MCF 10A (cell line): ENCODE data around the gene CTXN3. TPM values are rescaled to one million over a fixed set of nuclear protein-coding genes. Genes with fewer than 3 reads are reported as not detected.

Source experiments
- BruUV-seq: library from RNA; stranded (reverse); fragments of 400-500 nt; replicated peaks from 2 replicates; lab custom pipeline; 2021; lab: Mats Ljungman, UMichigan
- CTCF ChIA-PET: fragments of 300-600 bp; sonication (Branson Sonifier 250); formaldehyde crosslinking; extraction: SDS; loops from one replicate; lab custom pipeline; 2021; ENCODE audit warnings: antibody characterized with exemption, inconsistent platforms; lab: Yijun Ruan, JAX
- POLR2A ChIA-PET: fragments of 300-600, 350-650 bp; sonication (Branson Sonifier 250); formaldehyde crosslinking; extraction: SDS; loops from one replicate; lab custom pipeline; 2020; ENCODE audit warnings: antibody characterized with exemption, inconsistent platforms; lab: Yijun Ruan, JAX
- DNase-seq: peaks from one replicate; pipeline ENCODE4 v3.0.0-alpha.2; 2018; ENCODE audit not compliant: unreplicated experiment
- H3K27ac Mint-ChIP-seq: one replicate; pipeline ENCODE4 v1.8.0; 2022; ENCODE audit warnings: mild to moderate bottlenecking, low read depth, mixed read lengths; ENCODE audit not compliant: unreplicated experiment
- H3K27me3 Mint-ChIP-seq: one replicate; pipeline ENCODE4 v1.8.0; 2022; ENCODE audit warnings: mixed read lengths; ENCODE audit not compliant: insufficient read depth, unreplicated experiment
- H3K36me3 Mint-ChIP-seq: one replicate; pipeline ENCODE4 v1.8.0; 2022; ENCODE audit warnings: mild to moderate bottlenecking, moderate library complexity, mixed read lengths; ENCODE audit not compliant: insufficient read depth, unreplicated experiment
- H3K4me1 Mint-ChIP-seq: one replicate; pipeline ENCODE4 v1.8.0; 2022; ENCODE audit warnings: mixed read lengths; ENCODE audit not compliant: insufficient read depth, unreplicated experiment
- H3K4me3 Mint-ChIP-seq: one replicate; pipeline ENCODE4 v1.8.0; 2022; ENCODE audit warnings: mild to moderate bottlenecking, moderate library complexity, mixed read lengths; ENCODE audit not compliant: unreplicated experiment
- H3K9me3 Mint-ChIP-seq: one replicate; pipeline ENCODE4 v1.8.0; 2022; ENCODE audit warnings: mixed read lengths; ENCODE audit not compliant: unreplicated experiment
- CTCF ChIP-seq: fragments of 200-600 bp; IDR thresholded peaks from one replicate; pipeline ENCODE4 v1.8.0; 2022; ENCODE audit warnings: antibody characterized with exemption, mild to moderate bottlenecking; ENCODE audit not compliant: unreplicated experiment
- intact Hi-C: fragments of 100-400 bp; cut with micrococcal nuclease; formaldehyde crosslinking; loops from 2 replicates; pipeline ENCODE4 v1.14.1; 2022
- total RNA-seq: library from RNA; stranded (reverse); gene quantifications from 2 replicates; pipeline ENCODE4 v1.2.3, GENCODE V29; 2022

The CTXN3 gene
- total RNA-seq, 1 experiment from 2014 or later, result not detected

GRCh38 chr5:127608077-127608660 is 40.7 kb upstream of the CTXN3 start:
- ChIA-PET POLR2A (interaction anchor here (0.6 kb wide), 2 partner anchors 11 to 432 kb away, joined by 3 to 4 read pairs; no protein-coding TSS in a partner anchor), CTCF (interaction anchor here (0.5 to 1.0 kb wide), 5 partner anchors 12 to 1472 kb away, joined by 3 to 5 read pairs (median 4); no protein-coding TSS in a partner anchor)
- Mint-ChIP-seq H3K36me3 (no peaks in the 10 kb centered on the region), H3K4me1 (peaks cover 4% of the 10 kb centered on the region), H3K27me3 (peaks cover 8% of the 10 kb centered on the region), H3K9me3 (no peaks in the 10 kb centered on the region), H3K27ac (no peak overlapping the region), H3K4me3 (no peak overlapping the region)
- no peak for DNase-seq
- TF ChIP-seq CTCF, result no peak
- BruUV-seq, result no TSS peak
- intact Hi-C loops, result no loop called here

GRCh38 chr5:127609011-127609410 is 39.9 kb upstream of the CTXN3 start:
- H3K9me3 Mint-ChIP-seq, result no peaks in the 10 kb centered on the region
- peaks cover 4% of the 10 kb centered on the region for H3K4me1 Mint-ChIP-seq
- BruUV-seq, result no TSS peak
- intact Hi-C loops, result no loop called here
- CTCF ChIA-PET, result interaction anchor here (0.7 to 1.0 kb wide), 3 partner anchors 13 to 1286 kb away, joined by 4 to 5 read pairs (median 5); no protein-coding TSS in a partner anchor
- no peak for TF ChIP-seq CTCF
- no peak overlapping the region for H3K4me3 Mint-ChIP-seq
- DNase-seq, result no peak
- H3K36me3 Mint-ChIP-seq, result no peaks in the 10 kb centered on the region
- POLR2A ChIA-PET, result interaction anchor here (0.6 kb wide), 1 partner anchor 95 kb away, joined by 3 read pairs; no protein-coding TSS in a partner anchor
- no peak overlapping the region for H3K27ac Mint-ChIP-seq
- no peaks in the 10 kb centered on the region for H3K27me3 Mint-ChIP-seq

- DNase-seq, result no peak
- CTCF ChIA-PET, result interaction anchor here (0.8 kb wide), 1 partner anchor 10 kb away, joined by 3 read pairs; no protein-coding TSS in a partner anchor
- no peak for TF ChIP-seq CTCF
- POLR2A ChIA-PET, result no interaction called here
- intact Hi-C loops, result no loop called here
- Mint-ChIP-seq H3K4me3 (no peak overlapping the region), H3K27ac (no peak overlapping the region), H3K4me1 (peaks cover 4% of the 10 kb centered on the region), H3K36me3 (no peaks in the 10 kb centered on the region), H3K27me3 (no peaks in the 10 kb centered on the region), H3K9me3 (no peaks in the 10 kb centered on the region)
- no TSS peak for BruUV-seq
These were observed 38.9 kb upstream of the CTXN3 start for GRCh38 chr5:127609957-127610356.

GRCh38 chr5:127612441-127613141 is 36.3 kb upstream of the CTXN3 start:
- POLR2A ChIA-PET, result no interaction called here

More at GRCh38 chr5:127612441-127613141, 36.3 kb upstream of the CTXN3 start:
- no TSS peak for BruUV-seq
- CTCF ChIA-PET, result interaction anchor here (0.6 to 1.8 kb wide), 5 partner anchors 7 to 80 kb away, joined by 3 to 8 read pairs (median 3); no protein-coding TSS in a partner anchor
- DNase-seq, result no peak
- no peak overlapping the region for H3K4me3 Mint-ChIP-seq
- H3K27me3 Mint-ChIP-seq, result no peaks in the 10 kb centered on the region
- no peak for TF ChIP-seq CTCF
- no peaks in the 10 kb centered on the region for H3K36me3 Mint-ChIP-seq
- no peak overlapping the region for H3K27ac Mint-ChIP-seq
- peaks cover 10% of the 10 kb centered on the region for H3K4me1 Mint-ChIP-seq
- no peaks in the 10 kb centered on the region for H3K9me3 Mint-ChIP-seq
- intact Hi-C loops, result no loop called here
